AG04449 (cell line): ENCODE measurements around the gene OTOG.

Experiments
- CTCF ChIA-PET: fragments of 350-600 bp; formaldehyde crosslinking; extraction: SDS; loops from one replicate; lab custom pipeline; 2021; ENCODE audit warnings: antibody characterized with exemption; lab: Yijun Ruan, JAX
- POLR2A ChIA-PET: fragments of 400-600, 350-600 bp; formaldehyde crosslinking; extraction: SDS; loops from one replicate; lab custom pipeline; 2020; ENCODE audit warnings: antibody characterized with exemption, inconsistent platforms; lab: Yijun Ruan, JAX
- DNase-seq: peaks from one replicate; pipeline ENCODE4 v3.0.0-alpha.2; 2010; ENCODE audit warnings: low read depth, low spot score
- H3K4me3 ChIP-seq: 2 replicates; pipeline ENCODE4 v1.5.1; 2011; ENCODE audit warnings: low read depth, mild to moderate bottlenecking, control low read depth, low read length
- TF ChIP-seq, protein P1 (sequence below): IDR thresholded peaks from one replicate; pipeline ENCODE4 v1.5.1; 2011; ENCODE audit warnings: mild to moderate bottlenecking, moderate library complexity, low read length, control low read depth, inconsistent platforms; ENCODE audit not compliant: insufficient read depth; ENCODE audit errors: missing control alignments

The OTOG gene

DNA sequence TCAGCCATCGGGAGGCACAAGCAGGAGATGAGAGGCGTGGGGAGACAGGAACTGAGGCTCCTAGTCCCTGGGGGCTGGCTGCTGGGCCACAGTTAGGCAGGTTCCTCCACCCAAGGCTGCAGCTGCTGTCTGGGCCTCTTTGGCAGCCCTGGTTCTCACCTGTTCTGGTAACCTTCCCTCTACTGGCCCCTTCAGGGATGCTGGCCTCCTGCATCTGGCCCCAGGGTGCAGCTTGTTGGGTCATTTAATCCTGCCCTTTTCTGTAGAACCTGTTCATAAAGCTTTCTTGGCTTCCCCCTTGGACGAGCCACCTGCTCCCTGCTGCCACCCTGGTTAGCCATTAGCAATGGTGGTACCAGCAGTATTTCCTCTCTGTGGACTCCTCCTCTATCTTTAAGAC is 8.3 kb upstream of the OTOG start:
- no peak for DNase-seq
- TF ChIP-seq, protein P1, sequence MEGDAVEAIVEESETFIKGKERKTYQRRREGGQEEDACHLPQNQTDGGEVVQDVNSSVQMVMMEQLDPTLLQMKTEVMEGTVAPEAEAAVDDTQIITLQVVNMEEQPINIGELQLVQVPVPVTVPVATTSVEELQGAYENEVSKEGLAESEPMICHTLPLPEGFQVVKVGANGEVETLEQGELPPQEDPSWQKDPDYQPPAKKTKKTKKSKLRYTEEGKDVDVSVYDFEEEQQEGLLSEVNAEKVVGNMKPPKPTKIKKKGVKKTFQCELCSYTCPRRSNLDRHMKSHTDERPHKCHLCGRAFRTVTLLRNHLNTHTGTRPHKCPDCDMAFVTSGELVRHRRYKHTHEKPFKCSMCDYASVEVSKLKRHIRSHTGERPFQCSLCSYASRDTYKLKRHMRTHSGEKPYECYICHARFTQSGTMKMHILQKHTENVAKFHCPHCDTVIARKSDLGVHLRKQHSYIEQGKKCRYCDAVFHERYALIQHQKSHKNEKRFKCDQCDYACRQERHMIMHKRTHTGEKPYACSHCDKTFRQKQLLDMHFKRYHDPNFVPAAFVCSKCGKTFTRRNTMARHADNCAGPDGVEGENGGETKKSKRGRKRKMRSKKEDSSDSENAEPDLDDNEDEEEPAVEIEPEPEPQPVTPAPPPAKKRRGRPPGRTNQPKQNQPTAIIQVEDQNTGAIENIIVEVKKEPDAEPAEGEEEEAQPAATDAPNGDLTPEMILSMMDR, result no peak
- CTCF ChIA-PET, result no interaction called here
- POLR2A ChIA-PET, result no interaction called here
- H3K4me3 ChIP-seq, result no peak overlapping the region

DNA sequence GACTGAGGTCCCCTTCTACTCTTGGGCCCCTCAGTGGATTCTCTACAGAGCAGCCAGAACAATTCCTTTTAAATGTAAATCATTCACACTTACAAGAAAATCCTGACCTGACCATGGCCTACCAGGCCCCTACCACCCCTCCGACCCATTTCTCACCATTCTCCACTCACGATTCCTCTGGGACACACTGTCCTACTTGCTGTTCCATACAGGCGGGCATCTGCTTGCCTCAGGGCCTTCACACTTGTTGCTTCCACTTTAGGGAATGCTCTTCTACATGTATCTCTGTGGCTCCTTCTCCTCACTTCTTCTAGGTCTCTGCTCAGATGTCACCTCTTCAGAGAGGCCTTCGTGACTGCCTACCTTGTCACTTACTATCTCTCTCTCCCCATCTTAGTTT is 6.3 kb upstream of the OTOG start:
- no peak overlapping the region for H3K4me3 ChIP-seq
- ChIA-PET POLR2A (no interaction called here), CTCF (no interaction called here)
- TF ChIP-seq, protein P1, result no peak
- DNase-seq, result no peak

DNA sequence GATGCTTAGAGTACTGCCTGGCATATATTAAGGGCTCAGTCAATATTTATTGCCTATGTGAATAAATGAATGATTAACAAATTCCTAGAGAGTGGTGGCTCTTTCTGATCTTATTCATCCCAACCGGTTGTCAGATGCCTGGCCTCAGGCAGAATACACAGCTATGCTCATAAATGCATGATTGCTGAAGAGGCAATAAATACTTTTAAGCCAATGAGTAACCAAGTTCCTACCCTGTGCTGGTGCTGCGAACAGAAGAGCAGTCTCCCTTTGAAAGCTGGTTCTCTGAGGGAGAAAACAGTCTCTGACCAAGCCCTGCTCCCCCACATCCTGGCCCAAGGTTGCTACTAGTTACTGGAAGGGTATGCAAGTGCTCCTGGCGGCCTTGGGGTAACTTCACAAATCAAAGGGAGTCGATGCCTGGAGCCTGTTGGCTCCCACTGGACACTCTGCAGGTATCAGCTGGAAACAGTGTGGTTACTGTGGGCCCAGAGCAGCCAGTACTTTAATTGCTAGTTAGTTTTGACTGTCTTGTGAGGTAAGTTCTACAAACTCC is 5.7 kb upstream of the OTOG start:
- H3K4me3 ChIP-seq, result no peak overlapping the region
- no peak for DNase-seq
- ChIA-PET POLR2A (no interaction called here), CTCF (no interaction called here)
- TF ChIP-seq, protein P1, result no peak

DNA sequence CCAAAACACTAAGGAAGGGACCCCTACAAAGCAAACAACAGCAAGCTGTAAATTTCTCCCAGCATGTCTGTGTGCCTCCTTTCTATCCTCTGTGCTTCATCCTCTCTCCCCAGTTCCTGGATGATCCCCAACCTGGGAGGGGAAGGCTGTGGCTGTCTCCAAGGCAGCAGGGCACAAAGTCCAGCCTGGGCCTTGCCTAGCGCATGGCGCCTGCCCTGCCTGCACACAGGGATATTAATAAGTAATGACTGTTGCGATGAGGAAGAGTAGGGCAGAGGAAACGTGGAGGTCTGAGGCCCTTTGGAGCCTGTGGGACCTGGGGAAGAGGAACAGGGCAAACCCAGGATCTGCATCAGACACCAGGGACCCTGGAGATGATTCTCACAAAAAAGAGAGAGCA is 4.8 kb upstream of the OTOG start:
- H3K4me3 ChIP-seq, result no peak overlapping the region
- ChIA-PET POLR2A (no interaction called here), CTCF (interaction anchor here (1.1 kb wide), 1 partner anchor 57 kb away, joined by 3 read pairs; no protein-coding TSS in a partner anchor)
- TF ChIP-seq, protein P1, result no peak
- no peak for DNase-seq

DNA sequence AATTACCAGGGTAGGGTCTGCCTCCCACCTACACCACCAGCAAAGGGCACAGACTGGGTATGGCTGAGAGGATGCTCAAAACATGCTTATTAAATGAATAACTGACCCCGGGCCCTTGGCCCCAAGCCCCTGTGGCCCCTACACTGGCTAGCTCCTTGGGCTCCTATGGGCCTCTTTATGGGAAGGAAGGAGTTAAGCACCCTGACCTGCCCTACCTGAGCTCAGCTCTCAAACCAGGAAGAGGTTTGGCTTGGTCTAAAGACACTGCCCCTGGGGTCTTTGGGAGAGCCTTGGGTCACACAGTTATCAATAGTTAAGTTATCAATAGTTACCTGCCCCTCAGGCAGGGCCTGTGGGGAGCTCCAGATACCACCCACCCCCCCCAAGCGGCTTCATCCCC is 4.0 kb upstream of the OTOG start:
- ChIA-PET CTCF (interaction anchor here (1.1 kb wide), 2 partner anchors 56 to 159 kb away, joined by 3 read pairs; no protein-coding TSS in a partner anchor), POLR2A (no interaction called here)

DNA sequence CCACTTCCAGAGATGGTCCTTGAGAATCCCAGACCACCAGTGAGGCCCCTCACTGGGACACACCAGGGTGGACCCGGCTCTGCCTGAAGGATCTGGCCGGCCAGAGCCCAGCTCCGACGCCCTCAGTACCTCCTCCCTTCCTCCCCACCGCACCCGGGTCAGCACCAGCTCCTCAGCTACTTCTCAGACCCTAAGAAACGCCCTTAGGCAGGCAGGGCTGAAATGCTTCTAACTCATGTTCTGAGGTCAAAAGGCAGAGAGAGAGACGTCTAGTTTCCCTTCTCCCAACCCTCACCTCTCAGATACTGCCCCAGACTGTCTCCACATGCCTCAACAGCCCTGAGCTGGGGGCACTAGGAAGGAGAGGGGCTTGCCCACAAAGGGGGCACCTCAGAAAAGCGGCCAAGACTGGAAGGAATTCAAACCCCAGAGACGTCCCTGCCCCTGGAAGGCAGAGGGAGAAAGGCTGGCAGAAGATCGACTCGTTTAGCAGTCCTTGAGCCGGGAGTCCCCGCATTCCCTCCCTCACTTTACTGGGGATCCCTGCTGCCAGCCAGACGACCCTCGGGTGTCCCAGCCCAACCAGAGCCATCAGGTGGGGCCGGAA is 3.4 kb upstream of the OTOG start:
- TF ChIP-seq, protein P1, result no peak
- no peak for DNase-seq
- CTCF ChIA-PET, result interaction anchor here (1.1 kb wide), 1 partner anchor 160 kb away, joined by 3 read pairs; no protein-coding TSS in a partner anchor
- POLR2A ChIA-PET, result no interaction called here
- no peak overlapping the region for H3K4me3 ChIP-seq

More for the DNA sequence above, 4.0 kb upstream of the OTOG start:
- TF ChIP-seq, protein P1, result no peak
- DNase-seq, result no peak
- no peak overlapping the region for H3K4me3 ChIP-seq
